ENCODE data around the gene SCG3. TPM values are rescaled to one million over a fixed set of nuclear protein-coding genes. Genes with fewer than 3 reads are reported as not detected.

The SCG3 gene
- total and polyA plus RNA-seq, 2 of the 13 experiments (the other 11 are each of a cell fraction or from before 2014, with no cell fraction given), result not detected

- H3K4me2 ChIP-seq (ENCODE audit: low read depth, low read length), result no peak overlapping the region
- CTCF ChIA-PET (ENCODE audit: low intra/inter-chr PET ratio, low total read pairs), result no interaction called here
- no peaks in the 10 kb centered on the region for H4K20me1 ChIP-seq (ENCODE audit: insufficient read depth, low read length)
- no peak for ATAC-seq
- WGBS (ENCODE audit: low lambda C conversion rate), result 20% methylated on average over 9 of the region's 9 CpGs
- FAIRE-seq, result no peak
- POLR2A ChIA-PET, result no interaction called here
- no peak overlapping the region for H3K9ac ChIP-seq (ENCODE audit: insufficient read depth, low read depth, low read length)
- no peak for DNase-seq (ENCODE audit: low spot score)
- peaks cover 0 to 16% of the 10 kb centered on the region in 2 experiments; a peak in 3 of 5 replicates for H3K27me3 ChIP-seq (ENCODE audit: control insufficient read depth in 1 of 2, insufficient read depth in 2 of 2, low read length in 2 of 2)
- TF ChIP-seq CHD2 (IDR thresholded peaks at IDR 0.05; ENCODE audit: low read depth, low read length) (no peak), SSRP1 (CRISPR knock-in tag; IDR thresholded peaks at IDR 0.05) (no peak), ZNF33B (CRISPR knock-in tag; IDR thresholded peaks at IDR 0.05) (no peak), ZFP36L1 (CRISPR knock-in tag; IDR thresholded peaks at IDR 0.05) (no peak), RERE (CRISPR knock-in tag; IDR thresholded peaks at IDR 0.05; ENCODE audit: low read depth) (no peak), ZNF264 (CRISPR knock-in tag; IDR thresholded peaks at IDR 0.05) (no peak)
- TF ChIP-seq, protein P1, sequence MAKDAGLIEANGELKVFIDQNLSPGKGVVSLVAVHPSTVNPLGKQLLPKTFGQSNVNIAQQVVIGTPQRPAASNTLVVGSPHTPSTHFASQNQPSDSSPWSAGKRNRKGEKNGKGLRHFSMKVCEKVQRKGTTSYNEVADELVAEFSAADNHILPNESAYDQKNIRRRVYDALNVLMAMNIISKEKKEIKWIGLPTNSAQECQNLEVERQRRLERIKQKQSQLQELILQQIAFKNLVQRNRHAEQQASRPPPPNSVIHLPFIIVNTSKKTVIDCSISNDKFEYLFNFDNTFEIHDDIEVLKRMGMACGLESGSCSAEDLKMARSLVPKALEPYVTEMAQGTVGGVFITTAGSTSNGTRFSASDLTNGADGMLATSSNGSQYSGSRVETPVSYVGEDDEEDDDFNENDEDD (CRISPR knock-in tag; IDR thresholded peaks at IDR 0.05; ENCODE audit: borderline replicate concordance), result no peak
- TF ChIP-seq, protein P2, sequence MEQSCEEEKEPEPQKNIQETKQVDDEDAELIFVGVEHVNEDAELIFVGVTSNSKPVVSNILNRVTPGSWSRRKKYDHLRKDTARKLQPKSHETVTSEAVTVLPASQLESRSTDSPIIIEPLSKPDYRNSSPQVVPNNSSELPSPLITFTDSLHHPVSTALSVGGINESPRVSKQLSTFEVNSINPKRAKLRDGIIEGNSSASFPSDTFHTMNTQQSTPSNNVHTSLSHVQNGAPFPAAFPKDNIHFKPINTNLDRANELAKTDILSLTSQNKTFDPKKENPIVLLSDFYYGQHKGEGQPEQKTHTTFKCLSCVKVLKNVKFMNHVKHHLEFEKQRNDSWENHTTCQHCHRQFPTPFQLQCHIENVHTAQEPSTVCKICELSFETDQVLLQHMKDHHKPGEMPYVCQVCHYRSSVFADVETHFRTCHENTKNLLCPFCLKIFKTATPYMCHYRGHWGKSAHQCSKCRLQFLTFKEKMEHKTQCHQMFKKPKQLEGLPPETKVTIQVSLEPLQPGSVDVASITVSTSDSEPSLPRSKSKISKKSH (CRISPR knock-in tag; IDR thresholded peaks at IDR 0.05; ENCODE audit: borderline replicate concordance), result no peak
- TF ChIP-seq, protein P3, sequence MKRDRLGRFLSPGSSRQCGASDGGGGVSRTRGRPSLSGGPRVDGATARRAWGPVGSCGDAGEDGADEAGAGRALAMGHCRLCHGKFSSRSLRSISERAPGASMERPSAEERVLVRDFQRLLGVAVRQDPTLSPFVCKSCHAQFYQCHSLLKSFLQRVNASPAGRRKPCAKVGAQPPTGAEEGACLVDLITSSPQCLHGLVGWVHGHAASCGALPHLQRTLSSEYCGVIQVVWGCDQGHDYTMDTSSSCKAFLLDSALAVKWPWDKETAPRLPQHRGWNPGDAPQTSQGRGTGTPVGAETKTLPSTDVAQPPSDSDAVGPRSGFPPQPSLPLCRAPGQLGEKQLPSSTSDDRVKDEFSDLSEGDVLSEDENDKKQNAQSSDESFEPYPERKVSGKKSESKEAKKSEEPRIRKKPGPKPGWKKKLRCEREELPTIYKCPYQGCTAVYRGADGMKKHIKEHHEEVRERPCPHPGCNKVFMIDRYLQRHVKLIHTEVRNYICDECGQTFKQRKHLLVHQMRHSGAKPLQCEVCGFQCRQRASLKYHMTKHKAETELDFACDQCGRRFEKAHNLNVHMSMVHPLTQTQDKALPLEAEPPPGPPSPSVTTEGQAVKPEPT (CRISPR knock-in tag; IDR thresholded peaks at IDR 0.05; ENCODE audit: low read depth), result no peak
- H2AFZ ChIP-seq (ENCODE audit: low read length), result no peak overlapping the region
- no peaks in the 10 kb centered on the region for H3K36me3 ChIP-seq (replicated peaks in 1 of 2; ENCODE audit: control insufficient read depth in 1 of 2, insufficient read depth in 2 of 2, low read length in 2 of 2)
- no peaks in the 10 kb centered on the region for H3K4me1 ChIP-seq (ENCODE audit: insufficient read depth, low read length)
- in situ Hi-C loops (cut with HindIII; ENCODE audit: extremely low pct_ligation_motif_present, low pct_unique_long_range_greater_than_20kb), result no loop called here
- H3K79me2 ChIP-seq (ENCODE audit: insufficient read depth, low read length), result no peaks in the 10 kb centered on the region
- no peak overlapping the region for H3K27ac ChIP-seq (ENCODE audit: extremely low read length, insufficient read depth, low read length)
- H3K9me3 ChIP-seq (ENCODE audit: low read length), result no peaks in the 10 kb centered on the region
- intact Hi-C loops (cut with micrococcal nuclease; ENCODE audit: unreplicated experiment), result no loop called here
- H3K4me3 ChIP-seq (replicated peaks in 1 of 3; ENCODE audit: insufficient read depth in 1 of 3, low read depth in 2 of 3, low read length in 3 of 3), result no peak overlapping the region
- no TSS peak for BruUV-seq (replicated peaks)
Measured at GRCh38 chr15:51768018-51768417, 86.7 kb downstream of the SCG3 start.
